GM15510 (cell line): Measurements from ENCODE around the gene ISLR2.

Experiments used
- POLR2A ChIP-seq: IDR thresholded peaks from 3 replicates; pipeline ENCODE4 v1.6.1; 2011; ENCODE audit warnings: borderline replicate concordance; ENCODE audit not compliant: insufficient read length; ENCODE audit errors: extremely low read depth

ISLR2 gene

GRCh38 chr15:74127255-74127953, 3.0 kb upstream of the ISLR2 start:
- TF ChIP-seq POLR2A = no peak

- no peak for TF ChIP-seq POLR2A
Measured at GRCh38 chr15:74127954-74128784, 2.2 kb upstream of the ISLR2 start.

GRCh38 chr15:74128785-74129585, 1.4 kb upstream of the ISLR2 start:
- TF ChIP-seq POLR2A = no peak

GRCh38 chr15:74129586-74130154, 716 bp upstream of the ISLR2 start:
- no peak for TF ChIP-seq POLR2A

GRCh38 chr15:74130849-74131627, 652 bp downstream of the ISLR2 start:
- no peak for TF ChIP-seq POLR2A

- no peak for TF ChIP-seq POLR2A
Measured at GRCh38 chr15:74131628-74132413, 1.4 kb downstream of the ISLR2 start.

- no peak for TF ChIP-seq POLR2A
Measured at GRCh38 chr15:74132681-74133651, 2.6 kb downstream of the ISLR2 start.

- no peak for TF ChIP-seq POLR2A
Measured at GRCh38 chr15:74133694-74134386, 3.5 kb downstream of the ISLR2 start.

GRCh38 chr15:74134387-74135027, 4.1 kb downstream of the ISLR2 start:
- no peak for TF ChIP-seq POLR2A

- no peak for TF ChIP-seq POLR2A
Measured at GRCh38 chr15:74135041-74135565, 4.7 kb downstream of the ISLR2 start.

GRCh38 chr15:74136540-74136813, 6.1 kb downstream of the ISLR2 start:
- no peak for TF ChIP-seq POLR2A
